Astrocyte of the hippocampus (primary cell): ENCODE data around the gene TRIM28.
"Not testable (repeated sequence)": the region's sequence is repeated elsewhere in the genome, so short reads cannot be mapped to it uniquely, and the experiment has no call there.

Source experiments
- DNase-seq: peaks from one replicate; pipeline ENCODE4 v3.0.0; 2011; ENCODE audit warnings: low read depth, low spot score

Gene TRIM28

GRCh38 chr19:58577581-58577980, 33.7 kb downstream of the TRIM28 start:
- DNase-seq, result not testable (repeated sequence)

- no peak for DNase-seq
Observed at GRCh38 chr19:58578012-58578925, 34.4 kb downstream of the TRIM28 start.

DNA sequence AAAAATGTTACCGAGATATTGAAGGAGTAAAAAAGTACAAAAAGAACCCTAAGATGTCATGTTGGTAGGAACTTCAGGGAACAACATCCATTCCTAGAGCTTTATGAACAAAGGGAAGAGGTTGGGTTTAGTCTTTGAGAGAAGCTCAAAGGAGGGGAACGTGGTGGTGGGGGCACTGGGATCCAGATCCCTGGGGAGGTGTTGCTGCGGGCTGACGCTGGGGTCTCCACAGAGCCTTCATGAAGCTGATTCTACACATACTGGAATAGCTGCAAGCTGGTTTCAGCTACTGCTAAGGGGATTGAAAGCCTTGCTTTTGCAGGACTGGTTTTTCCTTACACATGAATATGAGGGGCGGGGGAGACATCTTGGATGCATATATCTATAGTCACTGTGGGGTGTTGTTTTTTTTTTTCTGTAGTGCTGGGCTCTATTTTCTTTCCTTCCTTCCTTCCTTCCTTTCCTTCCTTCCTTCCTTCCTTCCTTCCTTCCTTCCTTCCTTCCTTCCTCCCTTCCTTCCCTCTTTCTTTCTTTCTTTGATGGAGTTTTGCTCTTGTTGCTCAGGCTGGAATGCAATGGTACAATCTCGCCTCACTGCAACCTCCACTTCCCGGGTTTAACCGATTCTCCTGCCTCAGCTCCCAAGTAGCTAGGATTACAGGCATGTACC, 35.7 kb downstream of the TRIM28 start:
- no peak for DNase-seq

DNA sequence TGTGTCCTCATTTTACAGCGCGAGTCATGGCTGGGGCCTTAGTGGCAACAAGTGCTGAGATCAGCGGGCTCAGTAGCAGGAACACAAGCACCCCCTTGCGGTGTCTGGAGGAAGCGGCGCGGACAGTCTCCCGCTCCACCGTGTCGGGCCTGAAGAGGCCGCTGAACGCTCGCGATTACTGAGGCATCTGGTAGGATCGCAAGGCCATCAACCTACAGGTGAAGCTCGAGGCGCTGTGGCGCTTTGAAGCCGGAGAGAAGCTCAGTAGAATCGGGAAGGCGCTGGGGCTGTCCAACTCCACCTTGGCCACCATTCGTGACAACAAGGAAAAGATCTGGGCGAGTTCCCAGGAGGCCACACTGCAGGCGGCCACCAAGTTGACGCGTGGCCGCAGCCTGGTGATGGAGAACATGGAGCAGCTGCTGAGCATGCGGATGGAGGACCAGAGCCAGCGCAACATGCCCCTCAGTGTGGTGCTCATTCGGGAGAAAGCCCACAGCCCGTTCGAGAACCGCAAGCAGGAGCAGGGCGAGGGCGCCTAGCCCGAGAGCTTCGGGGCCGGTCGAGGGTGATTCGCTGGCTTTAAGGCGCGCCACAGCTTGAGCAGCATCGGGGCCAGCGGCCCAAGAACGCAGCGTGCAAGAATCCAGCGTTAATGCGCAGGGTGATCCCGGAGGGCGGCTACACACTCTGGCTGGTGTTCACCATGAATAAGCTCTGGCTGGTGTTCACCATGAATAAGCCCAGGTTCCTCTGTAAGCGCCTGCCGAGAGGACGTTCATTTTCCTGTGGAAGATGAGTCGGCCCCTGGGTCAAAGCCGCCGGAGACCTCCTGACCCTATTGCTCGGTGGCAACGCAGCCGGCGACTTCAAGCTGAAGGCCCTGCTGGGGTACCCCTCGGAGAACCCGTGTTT, 37.6 kb downstream of the TRIM28 start:
- peak; percentile 88 for DNase-seq

DNA sequence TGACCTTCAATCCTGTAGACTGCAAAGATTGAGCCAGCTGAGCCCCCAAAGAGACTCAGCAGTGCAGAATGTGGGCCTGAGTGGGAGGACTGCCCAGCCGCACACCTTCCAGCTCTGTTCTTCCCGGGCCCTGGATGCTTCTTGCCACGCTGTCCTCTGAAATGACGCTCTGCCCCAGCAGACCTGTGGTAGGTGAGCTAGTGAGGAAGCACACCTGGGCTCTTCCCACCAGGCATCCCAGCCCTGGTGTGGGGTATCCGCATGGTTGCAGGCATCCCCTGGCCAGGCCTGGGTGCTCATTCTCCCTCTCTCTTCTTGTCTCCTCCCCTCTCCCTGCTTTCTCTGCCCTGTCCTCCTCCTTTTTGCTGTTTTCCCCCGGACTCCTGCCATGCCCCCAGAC, 39.1 kb downstream of the TRIM28 start:
- DNase-seq, result no peak

DNA sequence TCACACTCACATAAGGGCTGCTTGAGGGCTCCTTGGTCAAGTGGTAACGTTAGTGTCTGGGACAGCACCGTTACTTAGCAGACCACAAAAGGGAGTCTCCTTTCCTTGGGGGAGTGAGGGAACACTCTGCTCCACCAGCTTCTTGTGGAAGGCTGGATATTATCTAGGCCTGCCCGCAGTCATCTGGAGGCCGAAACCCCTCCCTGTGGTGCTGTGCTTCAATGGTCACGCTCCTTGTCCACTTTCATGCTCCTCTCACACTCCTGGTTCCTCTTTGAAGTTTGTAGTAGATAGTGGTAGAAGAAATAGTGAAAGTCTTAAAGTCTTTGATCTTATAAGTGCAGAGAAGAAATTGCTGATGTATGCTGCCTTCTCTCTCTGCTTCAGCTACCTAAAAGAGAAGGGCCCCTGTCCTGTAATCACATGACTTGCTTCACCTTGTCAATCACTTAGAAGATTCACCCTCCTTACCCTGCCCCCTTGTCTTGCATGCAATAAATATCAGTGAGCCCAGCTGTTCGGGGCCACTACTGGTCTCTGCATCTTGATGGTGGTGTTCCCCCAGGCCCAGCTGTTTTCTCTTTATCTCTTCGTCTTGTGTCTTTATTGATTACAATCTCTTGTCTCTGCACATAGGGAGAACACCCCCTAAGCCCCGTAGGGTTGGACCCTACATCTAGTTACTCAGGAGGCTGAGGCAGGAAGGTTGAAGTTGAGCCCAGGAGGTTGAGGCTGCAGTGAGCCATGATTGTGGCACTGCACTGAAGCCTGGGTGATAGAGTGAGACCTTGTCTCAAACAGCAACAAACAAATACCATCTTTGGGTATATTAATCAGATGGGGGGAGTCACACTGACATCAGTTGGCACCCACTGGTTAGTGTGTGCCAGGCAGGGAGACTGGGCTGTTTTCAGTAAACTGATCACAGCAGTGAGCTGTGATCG, 40.9 kb downstream of the TRIM28 start:
- no peak for DNase-seq

- DNase-seq, result no peak
Observed at GRCh38 chr19:58585442-58586132, 41.7 kb downstream of the TRIM28 start.

DNA sequence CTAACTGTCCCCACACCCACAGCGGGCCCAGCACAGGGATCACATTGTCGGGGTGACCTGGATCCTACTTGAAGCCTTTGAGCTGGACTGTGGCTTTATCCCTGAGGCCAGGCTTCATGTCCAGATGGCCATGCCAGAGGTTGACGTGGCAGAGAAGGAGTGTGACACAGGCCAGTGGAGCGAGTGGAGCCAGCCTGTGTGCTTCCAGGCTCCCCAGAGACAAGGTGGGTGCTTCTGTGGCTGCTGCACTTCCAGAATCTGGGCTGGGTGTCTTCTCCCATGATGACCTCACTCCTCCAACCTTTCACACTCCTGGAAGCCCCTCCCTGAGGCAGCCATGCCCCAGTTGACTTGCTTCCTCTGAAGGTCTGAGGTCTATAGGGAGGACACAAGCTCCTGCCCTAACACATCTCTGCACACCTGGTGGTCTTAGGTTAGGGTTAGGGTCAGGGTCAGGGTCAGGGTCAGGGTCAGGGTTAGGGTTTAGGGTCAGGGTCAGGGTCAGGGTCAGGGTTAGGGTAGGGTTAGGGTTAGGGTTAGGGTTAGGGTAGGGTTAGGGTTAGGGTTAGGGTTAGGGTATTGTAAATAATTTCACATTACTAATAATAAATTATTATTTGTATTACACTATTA, 42.4 kb downstream of the TRIM28 start:
- no peak for DNase-seq
